GM19328 (cell line): ENCODE measurements around the gene ZNF669.

ENCODE experiments used
- ATAC-seq: cut with Tn5 transposase; IDR thresholded peaks from one replicate; pipeline ENCODE4 v1.9.1; 2021; ENCODE audit warnings: mild to moderate bottlenecking, moderate library complexity; ENCODE audit not compliant: unreplicated experiment

ZNF669 gene

GRCh38 chr1:247077213-247077612 is 26.9 kb downstream of the ZNF669 start:
- ATAC-seq: no peak

GRCh38 chr1:247070645-247071044 is 33.5 kb downstream of the ZNF669 start:
- no peak for ATAC-seq

- no peak for ATAC-seq
These were observed 39.9 kb downstream of the ZNF669 start for GRCh38 chr1:247064304-247064703.

- ATAC-seq: no peak
These were observed 43.4 kb downstream of the ZNF669 start for GRCh38 chr1:247060771-247061170.

- ATAC-seq: no peak
These were observed 48.1 kb downstream of the ZNF669 start for GRCh38 chr1:247056071-247056470.

- ATAC-seq: no peak
These were observed 49.2 kb downstream of the ZNF669 start for GRCh38 chr1:247054992-247055415.
